Stimulated activated effector memory CD8-positive, alpha-beta T cell treated with anti-CD3 and anti-CD28 coated beads, Interleukin-12 subunit alpha, Interleukin-12 subunit beta, amount 100 ng/mL, for 72 hours (primary cell): Measurements from ENCODE around the gene CCDC12.
A peak's percentile ranks its signal among the peaks of the same experiment; 100 is the strongest.

Experiments
- ATAC-seq: fragments of 150-1000 bp; cut with Tn5 transposase; 2 replicates; pipeline ENCODE4 v1.10.0; 2021
- DNase-seq, 2 donors: peaks; one replicate each; pipeline ENCODE4 v3.0.0; 2021 to 2022; ENCODE audit warnings: low spot score in 2 of 2
- H3K27ac Mint-ChIP-seq: one replicate; pipeline ENCODE4 v1.8.0; 2022; ENCODE audit warnings: mild to moderate bottlenecking, mixed read lengths
- H3K36me3 Mint-ChIP-seq: one replicate; pipeline ENCODE4 v1.8.0; 2022; ENCODE audit warnings: mild to moderate bottlenecking, mixed read lengths
- H3K4me1 Mint-ChIP-seq: one replicate; pipeline ENCODE4 v1.8.0; 2022; ENCODE audit warnings: mixed read lengths
- H3K4me3 Mint-ChIP-seq: one replicate; pipeline ENCODE4 v1.8.0; 2022; ENCODE audit warnings: mild to moderate bottlenecking, mixed read lengths
- H3K9me3 Mint-ChIP-seq: one replicate; pipeline ENCODE4 v1.8.0; 2022; ENCODE audit warnings: mixed read lengths

CCDC12 gene

GRCh38 chr3:46925585-46925934 is 51.0 kb downstream of the CCDC12 start:
- no peak for DNase-seq
- Mint-ChIP-seq H3K4me1 (peaks cover 61% of the 10 kb centered on the region), H3K4me3 (no peak overlapping the region), H3K9me3 (peaks cover 6% of the 10 kb centered on the region), H3K27ac (peak overlapping the region; percentile 88), H3K36me3 (peaks cover 86% of the 10 kb centered on the region)
- ATAC-seq: no peak

- peaks cover 90% of the 10 kb centered on the region for H3K36me3 Mint-ChIP-seq
- H3K4me1 Mint-ChIP-seq: peaks cover 55% of the 10 kb centered on the region
Observed at GRCh38 chr3:46924921-46925584, 51.5 kb downstream of the CCDC12 start.

GRCh38 chr3:46923559-46924350 is 52.8 kb downstream of the CCDC12 start:
- Mint-ChIP-seq H3K27ac (peak overlapping the region; percentile 90), H3K36me3 (peaks cover 94% of the 10 kb centered on the region), H3K9me3 (peaks cover 3% of the 10 kb centered on the region), H3K4me1 (peaks cover 47% of the 10 kb centered on the region), H3K4me3 (no peak overlapping the region)
- DNase-seq (no peak), ATAC-seq (peak; percentile 48)

More at GRCh38 chr3:46924921-46925584, 51.5 kb downstream of the CCDC12 start:
- Mint-ChIP-seq H3K27ac (peak overlapping the region; percentile 88), H3K9me3 (peaks cover 6% of the 10 kb centered on the region), H3K4me3 (no peak overlapping the region)
- DNase-seq (no peak), ATAC-seq (no peak)

- H3K4me1 Mint-ChIP-seq: peaks cover 40% of the 10 kb centered on the region
- no peaks in the 10 kb centered on the region for H3K9me3 Mint-ChIP-seq
- DNase-seq (no peak), ATAC-seq (no peak)
- peak overlapping the region; percentile 90 for H3K27ac Mint-ChIP-seq
- H3K36me3 Mint-ChIP-seq: peaks cover 94% of the 10 kb centered on the region
- H3K4me3 Mint-ChIP-seq: no peak overlapping the region
Observed at GRCh38 chr3:46922871-46923558, 53.5 kb downstream of the CCDC12 start.

- no peak overlapping the region for H3K4me3 Mint-ChIP-seq
- H3K27ac Mint-ChIP-seq: peak overlapping the region; percentile 90
- DNase-seq (no peak), ATAC-seq (no peak)
- no peaks in the 10 kb centered on the region for H3K9me3 Mint-ChIP-seq
- H3K4me1 Mint-ChIP-seq: peaks cover 34% of the 10 kb centered on the region
- H3K36me3 Mint-ChIP-seq: peaks cover 98% of the 10 kb centered on the region
Observed at GRCh38 chr3:46922426-46922825, 54.1 kb downstream of the CCDC12 start.

GRCh38 chr3:46921871-46922271 is 54.7 kb downstream of the CCDC12 start:
- Mint-ChIP-seq H3K36me3 (peaks cover 97% of the 10 kb centered on the region), H3K27ac (no peak overlapping the region), H3K9me3 (no peaks in the 10 kb centered on the region), H3K4me1 (peaks cover 33% of the 10 kb centered on the region), H3K4me3 (no peak overlapping the region)
- ATAC-seq (no peak), DNase-seq (no peak)

GRCh38 chr3:46921041-46921440 is 55.5 kb downstream of the CCDC12 start:
- DNase-seq: no peak
- no peak overlapping the region for H3K27ac Mint-ChIP-seq
- peaks cover 33% of the 10 kb centered on the region for H3K4me1 Mint-ChIP-seq
- H3K4me3 Mint-ChIP-seq: no peak overlapping the region
- H3K36me3 Mint-ChIP-seq: peaks cover 94% of the 10 kb centered on the region
- no peaks in the 10 kb centered on the region for H3K9me3 Mint-ChIP-seq
- ATAC-seq: no peak

- Mint-ChIP-seq H3K4me1 (peaks cover 39% of the 10 kb centered on the region), H3K9me3 (no peaks in the 10 kb centered on the region), H3K36me3 (peaks cover 88% of the 10 kb centered on the region), H3K4me3 (no peak overlapping the region), H3K27ac (peak overlapping the region; percentile 40)
- ATAC-seq (no peak), DNase-seq (no peak)
Observed at GRCh38 chr3:46918634-46919033, 57.9 kb downstream of the CCDC12 start.

GRCh38 chr3:46918202-46918601 is 58.3 kb downstream of the CCDC12 start:
- H3K9me3 Mint-ChIP-seq: no peaks in the 10 kb centered on the region
- peaks cover 84% of the 10 kb centered on the region for H3K36me3 Mint-ChIP-seq
- peaks cover 39% of the 10 kb centered on the region for H3K4me1 Mint-ChIP-seq
- no peak overlapping the region for H3K4me3 Mint-ChIP-seq
- peak overlapping the region; percentile 40 for H3K27ac Mint-ChIP-seq
- ATAC-seq (no peak), DNase-seq (no peak)

- ATAC-seq: no peak
- DNase-seq: no peak
- Mint-ChIP-seq H3K27ac (no peak overlapping the region), H3K36me3 (peaks cover 74% of the 10 kb centered on the region), H3K9me3 (no peaks in the 10 kb centered on the region), H3K4me3 (no peak overlapping the region), H3K4me1 (peaks cover 41% of the 10 kb centered on the region)
Observed at GRCh38 chr3:46917257-46917656, 59.3 kb downstream of the CCDC12 start.

- Mint-ChIP-seq H3K4me3 (no peak overlapping the region), H3K36me3 (peaks cover 70% of the 10 kb centered on the region), H3K4me1 (peaks cover 41% of the 10 kb centered on the region), H3K9me3 (no peaks in the 10 kb centered on the region), H3K27ac (no peak overlapping the region)
- ATAC-seq: no peak
- DNase-seq: no peak
Observed at GRCh38 chr3:46916799-46917198, 59.7 kb downstream of the CCDC12 start.

GRCh38 chr3:46916278-46916677 is 60.3 kb downstream of the CCDC12 start:
- Mint-ChIP-seq H3K27ac (peak overlapping the region; percentile 18), H3K4me3 (no peak overlapping the region), H3K36me3 (peaks cover 64% of the 10 kb centered on the region), H3K9me3 (no peaks in the 10 kb centered on the region), H3K4me1 (peaks cover 41% of the 10 kb centered on the region)
- DNase-seq: no peak
- ATAC-seq: no peak

GRCh38 chr3:46915297-46915822 is 61.2 kb downstream of the CCDC12 start:
- H3K4me3 Mint-ChIP-seq: no peak overlapping the region
- ATAC-seq (peak; percentile 76), DNase-seq (no peak)
- H3K27ac Mint-ChIP-seq: peak overlapping the region; percentile 2
- no peaks in the 10 kb centered on the region for H3K9me3 Mint-ChIP-seq
- peaks cover 41% of the 10 kb centered on the region for H3K4me1 Mint-ChIP-seq
- H3K36me3 Mint-ChIP-seq: peaks cover 55% of the 10 kb centered on the region

GRCh38 chr3:46914849-46915248 is 61.7 kb downstream of the CCDC12 start:
- H3K36me3 Mint-ChIP-seq: peaks cover 50% of the 10 kb centered on the region

GRCh38 chr3:46913644-46914043 is 62.9 kb downstream of the CCDC12 start:
- Mint-ChIP-seq H3K9me3 (no peaks in the 10 kb centered on the region), H3K36me3 (peaks cover 38% of the 10 kb centered on the region), H3K4me3 (no peak overlapping the region), H3K27ac (no peak overlapping the region), H3K4me1 (peaks cover 46% of the 10 kb centered on the region)
- ATAC-seq (no peak), DNase-seq (no peak)

More at GRCh38 chr3:46914849-46915248, 61.7 kb downstream of the CCDC12 start:
- Mint-ChIP-seq H3K27ac (no peak overlapping the region), H3K4me1 (peaks cover 41% of the 10 kb centered on the region), H3K4me3 (no peak overlapping the region), H3K9me3 (no peaks in the 10 kb centered on the region)
- DNase-seq (no peak), ATAC-seq (no peak)
